Hematopoietic multipotent progenitor cell treated with erythropoietin and hydrocortisone succinate and interleukin-3 and kit ligand, for 15 days (in vitro differentiated cells): Measurements from ENCODE around the gene ZNF630.
"Not testable (repeated sequence)": the region's sequence is repeated elsewhere in the genome, so short reads cannot be mapped to it uniquely, and the experiment has no call there.

ENCODE experiments used
- DNase-seq: peaks from one replicate; pipeline ENCODE4 v3.0.0-alpha.2; 2015; ENCODE audit warnings: low spot score

Gene ZNF630

GRCh38 chrX:48028091-48028490, 43.3 kb downstream of the ZNF630 start:
- no peak for DNase-seq

GRCh38 chrX:48027545-48027944, 43.9 kb downstream of the ZNF630 start:
- not testable (repeated sequence) for DNase-seq

GRCh38 chrX:48025561-48025960, 45.9 kb downstream of the ZNF630 start:
- DNase-seq, result peak; percentile 68

GRCh38 chrX:48022738-48023137, 48.7 kb downstream of the ZNF630 start:
- no peak for DNase-seq

- no peak for DNase-seq
Measured at GRCh38 chrX:48022100-48022499, 49.3 kb downstream of the ZNF630 start.

GRCh38 chrX:48021026-48021900, 50.2 kb downstream of the ZNF630 start:
- DNase-seq, result peak; percentile 68

- not testable (repeated sequence) for DNase-seq
Measured at GRCh38 chrX:48020472-48020871, 51.0 kb downstream of the ZNF630 start.

- DNase-seq, result not testable (repeated sequence)
Measured at GRCh38 chrX:48019892-48020291, 51.5 kb downstream of the ZNF630 start.

- not testable (repeated sequence) for DNase-seq
Measured at GRCh38 chrX:48016583-48017310, 54.7 kb downstream of the ZNF630 start.

- DNase-seq, result not testable (repeated sequence)
Measured at GRCh38 chrX:48009445-48009960, 61.9 kb downstream of the ZNF630 start.
